Measurements from ENCODE around the gene ANKS6.

ANKS6 gene

DNA sequence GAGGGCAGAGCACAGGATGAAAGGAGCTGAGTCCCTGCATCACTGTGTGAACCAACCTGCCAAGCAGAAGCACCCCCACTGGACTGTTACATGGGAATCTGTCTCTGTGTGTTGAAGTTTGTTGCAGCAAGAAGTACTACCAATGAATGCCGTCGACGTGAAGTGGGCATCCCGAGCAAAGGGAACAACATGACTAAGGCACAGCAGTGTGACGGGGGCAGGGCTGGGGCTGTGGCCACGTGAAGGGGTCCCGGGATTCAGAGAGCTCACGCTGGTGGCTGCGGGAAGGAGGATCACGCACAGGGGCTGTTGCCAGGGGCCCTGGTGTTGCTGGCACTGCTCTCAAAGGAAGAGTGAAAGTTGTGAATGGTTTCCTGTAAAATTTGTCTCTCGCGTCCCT lies 60.1 kb downstream of the ANKS6 start:
- TF ChIP-seq GATA1 (IDR thresholded peaks at IDR 0.05; ENCODE audit: low read depth, low read length), result no peak
- no peak for TF ChIP-seq POLR2A (IDR thresholded peaks at IDR 0.05; ENCODE audit: low read length)

DNA sequence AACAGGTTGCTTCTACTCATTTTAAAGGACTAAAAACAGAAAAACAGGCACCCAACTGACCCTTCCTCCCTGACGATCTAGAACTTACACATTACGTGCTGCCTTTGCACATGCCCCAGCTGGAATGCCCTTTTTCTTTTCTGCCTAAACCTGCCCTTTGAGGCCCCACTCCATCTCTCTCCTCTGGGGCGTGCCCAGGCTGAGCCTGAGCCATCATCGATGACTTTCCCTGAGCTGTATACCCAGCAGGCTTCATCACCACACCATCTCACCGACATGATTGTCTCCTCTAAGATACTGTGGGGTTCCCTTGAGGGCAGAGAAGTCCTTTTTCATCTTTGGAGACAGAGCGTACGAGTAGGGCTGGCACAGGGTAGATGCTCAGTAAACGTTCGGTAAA lies 63.6 kb downstream of the ANKS6 start:
- no peak for DNase-seq
- TF ChIP-seq GATA1 (IDR thresholded peaks at IDR 0.05; ENCODE audit: low read depth, low read length), result no peak
- no peak for TF ChIP-seq POLR2A (IDR thresholded peaks at IDR 0.05; ENCODE audit: low read length)

More for the DNA sequence above, 60.1 kb downstream of the ANKS6 start:
- DNase-seq, result no peak

DNA sequence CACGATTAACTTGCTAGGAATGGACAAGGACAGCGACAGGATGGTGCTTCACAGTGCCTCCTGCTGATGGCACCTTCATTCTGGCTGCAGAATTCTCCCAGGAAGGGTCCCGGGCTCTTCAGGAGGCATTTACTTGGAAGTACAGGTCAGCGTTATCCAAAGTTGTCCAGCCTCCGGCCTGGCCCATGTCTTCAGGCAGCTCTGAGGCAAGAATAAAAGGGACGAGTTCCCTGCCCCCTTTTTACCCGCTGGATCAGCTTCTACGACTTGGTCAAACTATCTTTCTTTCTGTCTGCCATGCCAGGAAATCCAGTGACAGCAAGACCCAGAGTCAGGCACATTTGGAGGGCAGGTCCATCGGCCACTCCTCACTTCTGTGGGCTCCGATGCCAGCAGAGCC lies 64.3 kb downstream of the ANKS6 start:
- DNase-seq, result no peak
- TF ChIP-seq POLR2A (IDR thresholded peaks at IDR 0.05; ENCODE audit: low read length) (no peak), GATA1 (IDR thresholded peaks at IDR 0.05; ENCODE audit: low read depth, low read length) (no peak)

DNA sequence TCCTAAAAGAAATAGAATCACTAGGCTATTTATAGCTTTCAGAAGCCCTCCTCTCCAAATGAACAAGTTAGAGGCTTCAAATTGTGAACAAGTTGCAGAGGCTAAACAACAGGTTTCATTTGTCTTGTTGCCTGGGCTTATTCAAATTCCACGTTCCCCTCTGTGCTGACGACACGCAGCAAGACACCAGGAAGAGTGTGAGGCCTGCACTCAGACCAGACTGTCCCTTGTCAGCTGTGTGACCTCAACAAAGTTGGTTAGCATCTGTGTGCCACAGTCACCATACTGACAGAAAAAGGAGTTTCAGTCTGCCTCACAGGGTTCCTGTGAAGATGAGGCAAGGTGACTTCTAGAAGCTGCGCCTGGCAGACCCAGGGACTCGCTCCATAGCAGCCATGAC lies 65.5 kb downstream of the ANKS6 start:
- no peak for DNase-seq
- TF ChIP-seq GATA1 (IDR thresholded peaks at IDR 0.05; ENCODE audit: low read depth, low read length) (no peak), POLR2A (IDR thresholded peaks at IDR 0.05; ENCODE audit: low read length) (no peak)

DNA sequence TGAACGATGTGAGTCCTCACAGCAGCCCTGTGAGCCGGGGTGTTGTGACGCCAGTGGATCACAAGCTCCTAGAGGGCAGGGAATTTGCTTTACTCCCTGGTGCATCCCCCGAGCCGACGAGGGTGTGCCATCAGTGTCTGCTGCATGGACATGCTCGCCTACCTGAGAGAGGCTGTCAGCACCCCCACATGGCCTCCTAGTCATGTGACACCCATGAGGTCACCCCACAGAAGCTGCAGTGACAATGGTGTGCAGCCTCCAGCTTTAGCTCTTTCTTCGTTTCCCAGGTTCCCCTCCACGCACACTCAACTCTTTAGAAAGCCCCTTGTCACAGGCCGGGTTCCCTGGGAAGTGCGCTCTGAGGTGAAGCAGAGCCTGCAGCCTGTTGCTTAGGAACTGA lies 67.9 kb downstream of the ANKS6 start:
- TF ChIP-seq POLR2A (IDR thresholded peaks at IDR 0.05; ENCODE audit: low read length) (no peak), GATA1 (IDR thresholded peaks at IDR 0.05; ENCODE audit: low read depth, low read length) (no peak)
- DNase-seq, result no peak

DNA sequence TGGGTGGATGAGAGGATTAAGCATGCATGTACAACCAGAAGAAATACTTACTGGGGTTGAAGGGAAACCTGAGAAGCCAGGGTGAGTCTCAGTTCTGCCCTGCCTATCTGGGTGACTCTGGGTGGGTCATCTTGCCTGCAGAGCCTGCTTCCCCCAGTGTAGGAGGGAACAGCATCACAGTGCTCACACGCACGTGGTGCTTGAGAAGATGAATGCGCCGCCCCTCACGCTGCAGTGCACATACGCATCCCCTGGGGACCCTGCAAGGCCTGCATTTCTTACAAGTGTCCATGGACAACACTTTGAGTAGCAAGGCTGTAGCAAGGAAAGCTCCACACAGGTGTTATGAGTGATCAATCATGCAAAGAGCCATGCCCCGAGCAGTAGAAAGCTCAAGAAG lies 68.9 kb downstream of the ANKS6 start:
- TF ChIP-seq GATA1 (IDR thresholded peaks at IDR 0.05; ENCODE audit: low read depth, low read length) (no peak), POLR2A (IDR thresholded peaks at IDR 0.05; ENCODE audit: low read length) (no peak)
- DNase-seq, result no peak

DNA sequence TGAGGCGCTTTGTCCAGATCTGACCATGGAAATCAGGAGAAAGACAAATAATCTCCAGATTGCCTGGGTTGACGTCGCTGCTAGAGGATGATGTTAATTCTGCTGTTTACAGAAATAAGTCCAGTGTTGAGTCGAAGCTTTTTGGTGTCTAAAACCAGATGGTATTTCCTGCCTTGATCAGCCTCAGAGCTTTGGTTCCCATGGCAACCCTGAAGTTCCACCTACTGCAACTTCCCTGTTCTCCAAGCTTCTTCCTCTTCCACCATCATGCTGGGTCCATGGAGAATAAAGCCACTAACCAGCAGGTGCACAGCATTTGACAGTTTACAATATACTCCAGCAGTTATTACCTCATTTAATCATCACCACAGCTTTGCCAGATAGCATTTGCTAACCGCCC lies 69.6 kb downstream of the ANKS6 start:
- no peak for TF ChIP-seq GATA1 (IDR thresholded peaks at IDR 0.05; ENCODE audit: low read depth, low read length)
- TF ChIP-seq POLR2A (IDR thresholded peaks at IDR 0.05; ENCODE audit: low read length), result no peak
- DNase-seq, result no peak

DNA sequence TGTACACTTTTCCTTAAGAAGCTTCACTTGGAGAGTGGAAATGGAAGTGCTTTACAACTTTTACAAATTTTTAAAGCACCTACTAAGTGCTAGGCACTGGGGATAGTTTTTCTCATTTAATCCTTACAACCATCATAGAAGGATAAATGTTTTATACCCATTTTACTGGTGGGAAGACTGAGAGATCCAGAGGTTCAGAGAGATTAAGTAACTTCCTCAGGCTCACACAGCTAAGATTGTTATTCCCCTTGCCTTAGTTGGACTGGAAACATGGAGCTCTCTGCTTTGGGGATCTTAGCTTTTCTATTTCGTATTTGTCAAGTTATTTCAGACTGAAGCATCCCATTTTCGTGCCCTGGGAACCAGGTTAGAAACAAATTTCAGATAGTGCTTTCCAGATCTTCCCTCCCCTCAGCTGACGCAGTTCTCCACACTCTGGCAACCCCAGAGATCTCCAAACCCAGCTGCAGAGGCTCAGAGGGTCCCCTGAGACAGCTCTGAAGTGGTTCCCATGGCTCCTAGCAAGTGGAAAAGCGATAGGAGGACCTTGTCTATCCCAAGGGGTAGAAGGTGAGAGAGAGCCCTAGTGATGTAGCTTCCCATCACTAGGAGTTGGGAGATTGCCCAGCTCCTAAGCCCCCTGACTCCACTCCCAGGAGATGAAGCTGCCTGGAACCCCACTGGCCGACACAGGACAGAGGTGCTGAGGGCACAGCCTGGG lies 71.4 kb downstream of the ANKS6 start:
- TF ChIP-seq GATA1 (IDR thresholded peaks at IDR 0.05; ENCODE audit: low read depth, low read length) (no peak), POLR2A (IDR thresholded peaks at IDR 0.05; ENCODE audit: low read length) (no peak)
- no peak for DNase-seq

DNA sequence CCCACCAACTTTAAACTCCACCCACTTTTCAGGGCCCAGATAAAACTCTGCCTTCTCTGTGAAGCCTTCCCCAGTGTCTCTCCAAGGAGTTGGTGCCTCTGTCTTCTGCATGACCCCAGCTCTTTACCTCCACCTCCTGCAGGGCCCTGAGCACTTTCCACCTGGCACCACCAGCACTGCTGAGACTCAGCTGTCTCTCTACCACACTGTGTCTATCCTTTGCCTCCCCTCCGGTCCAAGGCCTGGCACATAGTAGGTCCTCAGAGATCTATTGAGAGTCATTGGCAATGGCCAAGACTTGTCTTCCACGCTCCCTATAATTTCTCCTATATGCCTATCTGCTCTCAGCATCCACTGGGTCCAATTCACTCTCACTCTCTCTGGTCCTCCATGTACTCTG lies 74.7 kb downstream of the ANKS6 start:
- TF ChIP-seq POLR2A (IDR thresholded peaks at IDR 0.05; ENCODE audit: low read length), result no peak
- TF ChIP-seq GATA1 (IDR thresholded peaks at IDR 0.05; ENCODE audit: low read depth, low read length), result no peak
- no peak for DNase-seq

DNA sequence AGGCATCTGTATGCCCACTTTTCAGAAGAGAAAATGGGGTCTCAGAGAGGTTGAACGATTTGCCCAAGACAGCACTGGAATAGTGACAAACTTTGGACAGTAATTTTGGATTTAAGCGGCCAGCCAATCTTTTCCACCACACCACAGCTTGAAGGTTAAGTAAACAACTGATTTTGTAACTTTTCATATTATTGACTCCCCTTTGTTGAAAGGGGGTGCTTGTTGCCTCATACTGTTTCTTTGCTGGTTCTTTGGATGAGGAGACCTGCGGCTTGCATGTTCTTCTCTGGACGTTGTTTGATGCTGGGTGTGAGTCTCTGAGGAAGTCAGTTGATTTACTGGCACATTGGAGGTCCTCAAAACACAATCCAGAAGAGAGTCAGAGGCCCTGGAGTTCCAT lies 76.0 kb downstream of the ANKS6 start:
- no peak for TF ChIP-seq POLR2A (IDR thresholded peaks at IDR 0.05; ENCODE audit: low read length)
- no peak for TF ChIP-seq GATA1 (IDR thresholded peaks at IDR 0.05; ENCODE audit: low read depth, low read length)
- DNase-seq, result no peak

DNA sequence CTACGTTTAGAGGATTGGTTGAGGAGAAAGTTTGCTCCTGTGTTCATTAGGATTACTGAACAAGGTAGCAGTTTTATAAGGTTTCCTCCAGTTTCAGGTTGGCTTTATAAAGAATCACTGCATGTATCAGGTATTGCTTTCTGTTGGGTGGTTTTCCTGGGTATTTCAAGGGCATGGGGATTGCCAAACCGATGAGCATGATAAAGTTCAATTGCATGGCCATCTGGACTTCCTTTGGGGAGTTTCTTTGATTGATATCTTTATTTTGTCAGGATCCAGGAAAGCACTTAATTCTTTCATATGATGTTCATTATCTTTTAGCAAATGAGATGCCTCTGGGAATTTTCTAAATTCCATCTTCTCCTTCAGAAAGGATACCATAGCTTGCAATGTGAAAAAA lies 77.3 kb downstream of the ANKS6 start:
- no peak for DNase-seq
- TF ChIP-seq GATA1 (IDR thresholded peaks at IDR 0.05; ENCODE audit: low read depth, low read length) (no peak), POLR2A (IDR thresholded peaks at IDR 0.05; ENCODE audit: low read length) (no peak)

DNA sequence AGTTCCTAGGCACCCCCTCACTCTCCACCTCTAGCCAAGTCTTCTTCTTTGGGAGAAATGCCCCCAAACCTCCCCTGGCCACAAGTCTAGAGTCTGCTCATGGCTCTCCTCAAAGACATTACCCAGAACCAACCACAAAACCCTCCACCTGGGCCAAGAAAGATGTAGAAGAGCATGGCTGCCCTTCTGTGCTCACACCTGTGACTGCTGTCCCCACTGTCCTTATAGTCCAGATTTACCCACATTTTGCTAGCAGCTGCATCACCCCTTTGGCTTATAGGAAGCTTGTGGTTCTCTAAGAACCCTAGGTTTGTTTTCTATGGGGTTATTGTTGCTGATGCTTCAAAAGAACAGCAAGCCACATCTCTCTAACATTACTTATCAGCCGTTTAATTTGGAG lies 81.5 kb downstream of the ANKS6 start:
- TF ChIP-seq POLR2A (IDR thresholded peaks at IDR 0.05; ENCODE audit: low read length) (no peak), GATA1 (IDR thresholded peaks at IDR 0.05; ENCODE audit: low read depth, low read length) (no peak)
- DNase-seq, result no peak

DNA sequence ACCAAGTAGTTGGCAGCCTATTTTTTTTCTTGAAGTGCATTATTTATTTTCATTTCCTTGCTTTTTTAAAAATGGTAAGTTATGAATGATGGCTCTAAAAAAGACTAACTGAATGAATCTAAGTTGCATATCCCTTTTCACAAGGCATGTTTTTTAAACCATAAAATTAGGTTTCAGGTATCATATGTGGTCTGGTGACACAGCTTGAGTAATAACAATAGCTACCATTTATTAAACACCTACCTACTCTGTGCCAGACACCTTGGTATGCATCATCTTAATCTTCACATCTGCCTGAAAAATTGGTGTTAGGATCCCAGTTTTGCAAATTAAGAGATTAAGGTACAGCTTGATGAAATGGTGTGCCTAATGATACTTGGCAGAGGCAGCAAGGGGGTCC lies 83.4 kb downstream of the ANKS6 start:
- DNase-seq, result no peak
- no peak for TF ChIP-seq GATA1 (IDR thresholded peaks at IDR 0.05; ENCODE audit: low read depth, low read length)
- TF ChIP-seq POLR2A (IDR thresholded peaks at IDR 0.05; ENCODE audit: low read length), result no peak

DNA sequence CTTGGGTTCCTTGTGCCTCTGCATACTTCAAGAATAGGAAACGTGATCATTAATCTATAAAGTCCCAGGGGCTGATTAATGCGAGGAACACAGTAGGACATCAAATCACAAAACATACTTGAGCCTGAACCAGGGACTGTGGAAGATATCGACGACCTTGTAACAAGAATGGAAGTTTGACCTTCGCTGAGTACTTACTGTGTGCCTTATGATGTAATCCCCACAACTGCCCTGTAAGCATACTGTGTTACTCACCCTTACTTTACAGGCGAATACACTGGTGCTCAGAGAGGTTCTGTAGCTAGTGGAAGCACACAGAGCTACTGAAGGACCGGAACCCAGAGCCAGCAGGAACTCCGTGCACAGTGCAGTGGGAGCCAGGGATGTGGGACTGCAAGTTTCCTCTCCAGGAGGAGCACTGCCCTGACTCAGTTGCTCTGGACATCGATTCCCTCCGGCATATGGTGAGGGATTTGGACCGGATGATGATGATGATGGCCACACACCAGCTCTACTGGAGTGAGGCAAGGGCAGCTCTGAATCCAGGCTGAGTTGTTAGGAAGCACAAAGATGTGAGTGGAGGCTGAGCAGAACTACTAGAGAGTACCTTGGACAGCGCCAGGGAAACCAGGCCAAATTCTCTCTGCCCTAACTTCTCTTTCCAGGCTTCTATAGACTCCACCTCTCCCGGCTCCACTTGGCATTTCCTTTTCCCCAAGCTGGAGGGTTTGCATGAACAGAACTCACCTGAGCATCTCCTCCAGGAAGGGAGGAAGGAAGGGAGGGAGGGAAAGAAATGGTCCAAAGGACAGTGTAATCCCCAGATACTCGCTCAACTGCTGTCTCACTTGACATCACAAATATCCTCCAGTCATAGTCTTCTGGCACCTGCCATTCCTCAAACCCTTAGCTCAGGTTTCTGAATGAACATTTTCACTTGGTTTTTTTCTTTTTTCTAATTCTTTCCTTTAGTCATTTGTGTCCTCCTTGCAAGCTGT lies 86.1 kb downstream of the ANKS6 start:
- DNase-seq, result peak in 1 of 2 experiments; percentile 16
- no peak for TF ChIP-seq POLR2A (IDR thresholded peaks at IDR 0.05; ENCODE audit: low read length)
- TF ChIP-seq GATA1 (IDR thresholded peaks at IDR 0.05; ENCODE audit: low read depth, low read length), result no peak

Measured in erythroblast (primary cell).